ENCODE measurements around the gene TRIM50. TPM values are rescaled to one million over a fixed set of nuclear protein-coding genes. Genes with fewer than 3 reads are reported as not detected.
A peak's percentile ranks its signal among the peaks of the same experiment; 100 is the strongest.
"Not testable (repeated sequence)": the region's sequence is repeated elsewhere in the genome, so short reads cannot be mapped to it uniquely, and the experiment has no call there.

TRIM50 gene
- total RNA-seq, 2 experiments from 2014 or later = not detected

- CTCF ChIA-PET = interaction anchor here (0.7 kb wide), 1 partner anchor 37 kb away, joined by 4 read pairs; no protein-coding TSS in a partner anchor
- intact Hi-C loops (cut with micrococcal nuclease) = no loop called here
- no peaks in the 10 kb centered on the region for H3K36me3 Mint-ChIP-seq (ENCODE audit: low read depth)
Measured at GRCh38 chr7:73343671-73344380, 15.9 kb upstream of the TRIM50 start.

GRCh38 chr7:73342645-73343044 is 14.8 kb upstream of the TRIM50 start:
- DNase-seq = no peak
- H3K27me3 Mint-ChIP-seq (ENCODE audit: low read depth) = no peaks in the 10 kb centered on the region
- H3K4me3 Mint-ChIP-seq = no peak overlapping the region
- no peaks in the 10 kb centered on the region for H3K36me3 Mint-ChIP-seq (ENCODE audit: low read depth)
- no peaks in the 10 kb centered on the region for H3K9me3 Mint-ChIP-seq
- no peak overlapping the region for H3K27ac Mint-ChIP-seq
- intact Hi-C loops (cut with micrococcal nuclease) = no loop called here
- CTCF ChIA-PET = no interaction called here
- H3K4me1 Mint-ChIP-seq (ENCODE audit: low read depth) = no peaks in the 10 kb centered on the region

More at GRCh38 chr7:73343671-73344380, 15.9 kb upstream of the TRIM50 start:
- H3K27ac Mint-ChIP-seq = no peak overlapping the region
- no peaks in the 10 kb centered on the region for H3K4me1 Mint-ChIP-seq (ENCODE audit: low read depth)
- H3K4me3 Mint-ChIP-seq = no peak overlapping the region
- DNase-seq = no peak
- H3K9me3 Mint-ChIP-seq = no peaks in the 10 kb centered on the region
- no peaks in the 10 kb centered on the region for H3K27me3 Mint-ChIP-seq (ENCODE audit: low read depth)

- no peaks in the 10 kb centered on the region for H3K4me1 Mint-ChIP-seq (ENCODE audit: low read depth)
- CTCF ChIA-PET = no interaction called here
- no peak for DNase-seq
- intact Hi-C loops (cut with micrococcal nuclease) = no loop called here
- no peaks in the 10 kb centered on the region for H3K27me3 Mint-ChIP-seq (ENCODE audit: low read depth)
- H3K9me3 Mint-ChIP-seq = no peaks in the 10 kb centered on the region
- H3K4me3 Mint-ChIP-seq = no peak overlapping the region
- no peak overlapping the region for H3K27ac Mint-ChIP-seq
- H3K36me3 Mint-ChIP-seq (ENCODE audit: low read depth) = no peaks in the 10 kb centered on the region
Measured at GRCh38 chr7:73341877-73342276, 14.0 kb upstream of the TRIM50 start.

GRCh38 chr7:73340514-73340913 is 12.6 kb upstream of the TRIM50 start:
- intact Hi-C loops (cut with micrococcal nuclease) = no loop called here
- no peaks in the 10 kb centered on the region for H3K4me1 Mint-ChIP-seq (ENCODE audit: low read depth)
- CTCF ChIA-PET = interaction anchor here (0.5 kb wide), 1 partner anchor 184 kb away, joined by 3 read pairs; no protein-coding TSS in a partner anchor
- no peak overlapping the region for H3K4me3 Mint-ChIP-seq
- DNase-seq = no peak
- no peaks in the 10 kb centered on the region for H3K27me3 Mint-ChIP-seq (ENCODE audit: low read depth)
- H3K27ac Mint-ChIP-seq = no peak overlapping the region
- no peaks in the 10 kb centered on the region for H3K36me3 Mint-ChIP-seq (ENCODE audit: low read depth)
- no peaks in the 10 kb centered on the region for H3K9me3 Mint-ChIP-seq

- Mint-ChIP-seq H3K27ac (no peak overlapping the region), H3K36me3 (ENCODE audit: low read depth) (no peaks in the 10 kb centered on the region), H3K4me1 (ENCODE audit: low read depth) (no peaks in the 10 kb centered on the region), H3K4me3 (no peak overlapping the region), H3K27me3 (ENCODE audit: low read depth) (no peaks in the 10 kb centered on the region), H3K9me3 (no peaks in the 10 kb centered on the region)
- DNase-seq = no peak
- intact Hi-C loops (cut with micrococcal nuclease) = no loop called here
- CTCF ChIA-PET = interaction anchor here (1.7 kb wide), 1 partner anchor 14 kb away, joined by 4 read pairs; no protein-coding TSS in a partner anchor
Measured at GRCh38 chr7:73338321-73338720, 10.4 kb upstream of the TRIM50 start.

- H3K27me3 Mint-ChIP-seq (ENCODE audit: low read depth) = no peaks in the 10 kb centered on the region
- no peak overlapping the region for H3K4me3 Mint-ChIP-seq
- CTCF ChIA-PET = no interaction called here
- H3K9me3 Mint-ChIP-seq = no peaks in the 10 kb centered on the region
- intact Hi-C loops (cut with micrococcal nuclease) = no loop called here
- H3K4me1 Mint-ChIP-seq (ENCODE audit: low read depth) = no peaks in the 10 kb centered on the region
- no peak overlapping the region for H3K27ac Mint-ChIP-seq
- DNase-seq = no peak
- H3K36me3 Mint-ChIP-seq (ENCODE audit: low read depth) = no peaks in the 10 kb centered on the region
Measured at GRCh38 chr7:73332447-73332846, 4.6 kb upstream of the TRIM50 start.

GRCh38 chr7:73330772-73331171 is 2.9 kb upstream of the TRIM50 start:
- Mint-ChIP-seq H3K27me3 (ENCODE audit: low read depth) (no peaks in the 10 kb centered on the region), H3K9me3 (no peaks in the 10 kb centered on the region), H3K27ac (no peak overlapping the region), H3K4me1 (ENCODE audit: low read depth) (no peaks in the 10 kb centered on the region), H3K4me3 (no peak overlapping the region), H3K36me3 (ENCODE audit: low read depth) (no peaks in the 10 kb centered on the region)
- DNase-seq = no peak
- intact Hi-C loops (cut with micrococcal nuclease) = no loop called here
- CTCF ChIA-PET = interaction anchor here (1.0 kb wide), 1 partner anchor 15 kb away, joined by 3 read pairs; no protein-coding TSS in a partner anchor

- CTCF ChIA-PET = interaction anchor here (1.0 kb wide), 1 partner anchor 14 kb away, joined by 3 read pairs; no protein-coding TSS in a partner anchor
- Mint-ChIP-seq H3K36me3 (ENCODE audit: low read depth) (no peaks in the 10 kb centered on the region), H3K4me1 (ENCODE audit: low read depth) (no peaks in the 10 kb centered on the region), H3K27me3 (ENCODE audit: low read depth) (no peaks in the 10 kb centered on the region), H3K9me3 (no peaks in the 10 kb centered on the region), H3K4me3 (no peak overlapping the region), H3K27ac (no peak overlapping the region)
- intact Hi-C loops (cut with micrococcal nuclease) = no loop called here
- no peak for DNase-seq
Measured at GRCh38 chr7:73329861-73330581, 2.1 kb upstream of the TRIM50 start.

GRCh38 chr7:73328696-73329095 is 814 bp upstream of the TRIM50 start:
- Mint-ChIP-seq H3K4me1 (ENCODE audit: low read depth) (peaks cover 6% of the 10 kb centered on the region), H3K4me3 (no peak overlapping the region), H3K36me3 (ENCODE audit: low read depth) (no peaks in the 10 kb centered on the region), H3K9me3 (no peaks in the 10 kb centered on the region), H3K27ac (no peak overlapping the region), H3K27me3 (ENCODE audit: low read depth) (no peaks in the 10 kb centered on the region)
- DNase-seq = no peak
- intact Hi-C loops (cut with micrococcal nuclease) = no loop called here
- CTCF ChIA-PET = no interaction called here

- H3K27me3 Mint-ChIP-seq (ENCODE audit: low read depth); H3K36me3 Mint-ChIP-seq (ENCODE audit: low read depth); H3K4me3 Mint-ChIP-seq; H3K4me1 Mint-ChIP-seq (ENCODE audit: low read depth); intact Hi-C loops (cut with micrococcal nuclease); H3K27ac Mint-ChIP-seq; DNase-seq; H3K9me3 Mint-ChIP-seq: not testable (repeated sequence)
- CTCF ChIA-PET = interaction anchor here (1.2 kb wide), 1 partner anchor 125 kb away, joined by 3 read pairs; no protein-coding TSS in a partner anchor
Measured at GRCh38 chr7:73327449-73327848, 433 bp downstream of the TRIM50 start.

GRCh38 chr7:73325424-73325823 is 2.5 kb downstream of the TRIM50 start:
- H3K27me3 Mint-ChIP-seq (ENCODE audit: low read depth); intact Hi-C loops (cut with micrococcal nuclease); H3K4me3 Mint-ChIP-seq; H3K9me3 Mint-ChIP-seq; DNase-seq; H3K36me3 Mint-ChIP-seq (ENCODE audit: low read depth); H3K4me1 Mint-ChIP-seq (ENCODE audit: low read depth); H3K27ac Mint-ChIP-seq: not testable (repeated sequence)
- CTCF ChIA-PET = interaction anchor here (2.6 kb wide), 1 partner anchor 127 kb away, joined by 17 read pairs; no protein-coding TSS in a partner anchor

GRCh38 chr7:73324081-73324845 is 3.6 kb downstream of the TRIM50 start:
- H3K9me3 Mint-ChIP-seq; H3K27ac Mint-ChIP-seq; H3K36me3 Mint-ChIP-seq (ENCODE audit: low read depth); H3K27me3 Mint-ChIP-seq (ENCODE audit: low read depth); H3K4me1 Mint-ChIP-seq (ENCODE audit: low read depth): not testable (repeated sequence)
- CTCF ChIA-PET = interaction anchor here (0.7 to 2.6 kb wide), 8 partner anchors 10 to 139 kb away, joined by 3 to 17 read pairs (median 4); no protein-coding TSS in a partner anchor
- peak; percentile 65 for DNase-seq
- intact Hi-C loops (cut with micrococcal nuclease) = loop anchor here (1.0 kb wide), 2 partner anchors 128 to 410 kb away; no protein-coding TSS in a partner anchor
- H3K4me3 Mint-ChIP-seq = peak overlapping the region; percentile 41
